IPS-18c (cell line): ENCODE measurements around the gene TLE6.
A peak's percentile ranks its signal among the peaks of the same experiment; 100 is the strongest.

ENCODE experiments used
- H3K4me3 ChIP-seq: 2 replicates; pipeline ENCODE4 v1.7.0; 2013; ENCODE audit warnings: low read depth, mild to moderate bottlenecking, low read length, moderate library complexity; ENCODE audit not compliant: insufficient read depth
- H3K9me3 ChIP-seq: one replicate; pipeline ENCODE4 v1.6.1; 2013; ENCODE audit warnings: mild to moderate bottlenecking, low read length, moderate library complexity; ENCODE audit not compliant: control insufficient read depth, insufficient read depth

TLE6 gene

DNA sequence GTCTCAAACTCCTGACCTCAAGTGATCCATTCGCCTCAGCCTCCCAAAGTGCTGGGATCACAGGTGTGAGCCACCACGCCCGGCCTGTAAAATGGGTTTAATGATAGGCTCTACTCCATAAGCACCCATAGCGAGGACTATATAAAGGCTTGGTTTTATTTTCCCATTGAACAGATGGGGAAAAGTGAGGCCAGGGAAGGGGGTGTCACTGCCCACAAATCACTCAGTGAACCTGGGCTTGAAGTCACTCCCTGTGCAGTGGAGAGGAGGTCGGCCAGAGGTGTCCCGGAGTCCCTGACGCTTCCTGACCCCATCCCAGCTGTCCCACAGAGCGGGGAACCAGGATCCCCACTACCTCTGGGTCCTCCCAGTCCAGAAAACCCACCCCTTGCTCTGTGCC, 36.8 kb downstream of the TLE6 start:
- Histone ChIP-seq H3K4me3 (no peak overlapping the region), H3K9me3 (no peaks in the 10 kb centered on the region)

DNA sequence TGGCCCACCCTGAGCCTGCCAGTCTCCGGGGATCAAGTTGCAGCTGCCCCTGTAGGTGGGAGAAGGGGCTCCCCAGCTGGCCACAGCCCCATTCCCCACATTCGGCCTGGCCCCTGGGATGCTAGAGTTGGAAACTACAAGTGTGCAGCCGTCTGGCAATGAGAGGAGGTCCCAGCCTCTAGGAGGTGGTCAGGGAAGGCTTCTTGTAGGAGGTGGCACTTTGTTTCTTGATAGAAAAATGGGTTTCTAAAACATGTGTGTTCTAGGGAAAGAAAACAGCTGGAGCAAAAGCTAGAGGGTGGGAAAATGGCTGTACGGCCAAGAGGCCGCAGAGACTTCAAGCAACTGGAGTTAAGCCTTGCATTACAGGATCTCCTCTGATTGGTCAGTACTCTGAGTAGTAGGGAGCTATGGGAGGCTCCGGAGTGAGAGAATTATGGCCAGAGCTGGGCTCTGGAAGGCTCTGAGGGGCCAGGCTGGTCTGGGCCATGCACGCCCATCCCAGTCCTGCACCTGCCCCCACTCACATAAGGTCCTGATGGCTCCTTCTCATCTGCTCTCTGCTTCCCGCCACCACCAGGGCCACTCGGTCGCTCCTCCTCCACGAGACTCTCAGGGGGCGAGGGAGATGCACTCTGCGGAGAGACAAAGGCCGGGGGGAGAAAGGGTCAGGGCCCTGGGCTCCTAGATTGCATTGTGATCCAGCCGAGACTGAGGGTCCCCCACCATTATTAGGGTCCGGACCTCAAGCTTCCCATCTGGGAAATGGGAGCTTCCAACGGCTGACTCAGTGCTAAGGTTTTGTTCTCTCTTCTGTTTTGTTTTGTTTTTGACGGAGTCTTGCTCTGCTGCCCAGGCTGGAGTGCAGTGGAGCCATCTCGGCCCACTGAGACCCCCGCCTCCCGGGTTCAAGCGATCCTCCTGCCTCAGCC, 38.0 kb downstream of the TLE6 start:
- Histone ChIP-seq H3K9me3 (no peaks in the 10 kb centered on the region), H3K4me3 (no peak overlapping the region)

GRCh38 chr19:3017923-3018322, 40.6 kb downstream of the TLE6 start:
- Histone ChIP-seq H3K9me3 (no peaks in the 10 kb centered on the region), H3K4me3 (no peak overlapping the region)

GRCh38 chr19:3019211-3019854, 42.0 kb downstream of the TLE6 start:
- H3K4me3 ChIP-seq = no peak overlapping the region
- H3K9me3 ChIP-seq = peaks cover 2% of the 10 kb centered on the region

- peaks cover 2% of the 10 kb centered on the region for H3K9me3 ChIP-seq
These were observed 43.1 kb downstream of the TLE6 start for GRCh38 chr19:3020321-3020960.

DNA sequence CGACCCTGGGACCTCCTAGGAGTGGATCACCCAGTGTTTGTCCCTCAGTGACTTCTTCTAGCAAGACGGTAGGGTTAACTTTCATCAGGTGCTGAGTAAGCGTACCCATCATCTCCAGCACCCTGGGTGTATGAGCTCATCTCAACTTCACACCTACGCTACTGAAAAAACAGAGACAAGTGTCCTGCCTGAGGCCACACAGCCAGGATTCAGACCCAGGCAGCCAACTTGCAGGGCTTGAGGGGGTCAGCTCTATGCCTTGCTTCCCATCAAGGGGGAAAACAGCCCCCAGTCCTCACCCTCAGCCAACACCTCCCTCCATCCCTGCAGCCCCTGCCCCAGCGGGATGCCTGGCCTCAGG, 47.1 kb downstream of the TLE6 start:
- no peak overlapping the region for H3K4me3 ChIP-seq
- H3K9me3 ChIP-seq = peaks cover 2% of the 10 kb centered on the region

More at GRCh38 chr19:3020321-3020960, 43.1 kb downstream of the TLE6 start:
- no peak overlapping the region for H3K4me3 ChIP-seq

GRCh38 chr19:3024870-3025548, 47.6 kb downstream of the TLE6 start:
- peaks cover 2% of the 10 kb centered on the region for H3K9me3 ChIP-seq
- H3K4me3 ChIP-seq = peak overlapping the region; percentile 38; the same call in 1 of the 2 replicates

DNA sequence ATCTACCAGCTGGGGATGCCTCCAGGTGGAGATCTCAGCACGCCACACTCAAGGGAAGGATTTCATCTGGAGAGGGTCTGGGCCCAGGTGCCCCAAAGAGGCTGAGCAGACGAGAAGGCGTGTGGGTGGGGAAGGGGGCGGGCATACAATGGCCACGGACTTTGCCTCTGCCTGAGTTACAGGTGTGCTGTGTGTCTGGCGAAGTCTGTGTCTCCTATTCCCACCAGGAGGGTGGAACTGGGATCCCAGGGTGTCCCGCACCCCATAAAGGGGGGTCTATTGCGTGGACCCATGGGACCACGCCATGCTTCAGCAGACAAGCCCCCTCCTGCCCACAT, 48.2 kb downstream of the TLE6 start:
- no peak overlapping the region for H3K4me3 ChIP-seq

GRCh38 chr19:3026768-3027167, 49.4 kb downstream of the TLE6 start:
- peaks cover 2% of the 10 kb centered on the region for H3K9me3 ChIP-seq

More for the DNA sequence above, 48.2 kb downstream of the TLE6 start:
- H3K9me3 ChIP-seq = peaks cover 2% of the 10 kb centered on the region

GRCh38 chr19:3027292-3027691, 49.9 kb downstream of the TLE6 start:
- peaks cover 2% of the 10 kb centered on the region for H3K9me3 ChIP-seq
- no peak overlapping the region for H3K4me3 ChIP-seq

More at GRCh38 chr19:3026768-3027167, 49.4 kb downstream of the TLE6 start:
- H3K4me3 ChIP-seq = no peak overlapping the region

DNA sequence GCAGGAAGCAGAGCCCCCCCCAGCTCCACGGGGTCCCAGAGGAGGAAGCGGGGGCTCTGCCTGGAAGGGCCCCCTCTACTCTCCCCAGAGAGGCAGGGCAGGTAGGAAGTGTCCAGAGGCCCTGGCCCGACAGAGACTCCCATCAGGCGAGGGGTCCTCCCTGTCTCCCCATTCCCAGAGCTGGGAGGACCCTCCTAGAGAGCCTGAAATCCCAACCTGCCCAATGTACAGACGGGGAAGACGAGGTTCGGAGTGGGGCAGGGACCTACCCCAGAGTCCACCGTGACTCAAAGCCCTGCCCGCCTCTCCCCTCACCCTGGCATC, 50.6 kb downstream of the TLE6 start:
- H3K4me3 ChIP-seq = 0 out of 2 replicates have a peak overlapping the region, but pooled peaks have one; percentile 53
- peaks cover 2% of the 10 kb centered on the region for H3K9me3 ChIP-seq

GRCh38 chr19:3028305-3029064, 51.1 kb downstream of the TLE6 start:
- peak overlapping the region; percentile 53 for H3K4me3 ChIP-seq

DNA sequence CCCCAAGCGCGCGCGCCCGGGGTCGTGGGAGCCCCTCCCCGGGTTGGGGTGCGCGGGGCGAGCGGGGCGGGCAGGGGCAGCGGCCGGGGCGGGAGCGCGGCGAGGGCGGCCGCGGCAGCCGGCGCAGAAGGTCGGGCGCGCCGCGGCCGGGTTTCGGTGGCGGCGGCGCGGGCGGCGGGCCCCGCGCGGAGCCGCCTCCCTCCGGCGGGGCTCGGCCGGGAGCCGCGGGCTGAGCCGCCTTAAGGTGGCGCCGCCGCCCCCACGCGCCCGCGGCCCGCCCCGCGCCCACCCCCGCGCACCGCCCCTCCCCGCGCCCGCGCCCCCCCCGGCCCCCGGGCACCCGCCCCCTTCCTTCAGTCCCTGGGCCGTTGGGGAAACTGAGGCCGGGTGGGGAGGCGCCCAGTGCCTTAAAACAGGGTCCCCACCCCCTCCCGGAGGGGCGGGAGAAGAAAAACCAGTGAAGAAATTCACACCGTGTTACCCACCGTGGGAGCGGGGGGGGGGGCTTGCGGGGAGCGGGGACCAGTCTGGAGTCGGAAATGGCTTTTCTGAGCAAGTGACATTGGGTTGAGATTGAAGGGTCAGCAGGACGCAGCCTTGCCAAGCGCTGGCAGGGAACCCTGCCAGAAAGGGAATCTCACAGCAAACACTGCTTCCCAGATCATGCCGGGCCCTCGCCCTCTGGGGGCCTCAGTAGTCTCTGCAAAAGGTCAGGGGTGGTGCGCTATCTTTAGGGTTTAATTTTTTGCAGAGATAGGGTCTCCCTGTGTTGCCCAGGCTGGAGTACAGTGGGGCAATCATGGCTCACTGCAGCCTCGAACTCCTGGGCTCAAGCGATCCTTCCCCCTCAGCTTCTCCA, 51.9 kb downstream of the TLE6 start, which contains the start of gene TLE2:
Gene TLE2, minus strand, starts transcription at position 216 of the 859 bp plus-strand sequence. CDS start 376 bp downstream, outside the sequence.
- Histone ChIP-seq H3K4me3 (peak within 1 kb of the TSS; percentile 53), H3K9me3 (no peaks in the 10 kb centered on the region)

More at GRCh38 chr19:3028305-3029064, 51.1 kb downstream of the TLE6 start:
- H3K9me3 ChIP-seq = no peaks in the 10 kb centered on the region

DNA sequence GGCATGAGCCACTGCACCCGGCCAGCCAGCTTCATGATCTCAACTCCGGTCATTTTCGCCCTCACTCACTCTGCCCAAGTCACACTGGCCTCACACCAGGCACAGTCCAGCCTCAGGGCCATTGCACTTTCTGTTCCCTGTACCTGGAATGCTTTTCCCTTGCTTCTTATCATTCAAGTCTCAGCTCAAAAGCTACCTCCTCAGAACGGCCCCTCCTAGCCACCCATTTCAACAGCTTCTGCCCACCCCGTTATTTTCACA, 54.2 kb downstream of the TLE6 start:
- no peaks in the 10 kb centered on the region for H3K9me3 ChIP-seq
- H3K4me3 ChIP-seq = no peak overlapping the region

GRCh38 chr19:3033595-3034405, 56.4 kb downstream of the TLE6 start:
- Histone ChIP-seq H3K4me3 (no peak overlapping the region), H3K9me3 (no peaks in the 10 kb centered on the region)

GRCh38 chr19:3034406-3034655, 57.0 kb downstream of the TLE6 start:
- Histone ChIP-seq H3K4me3 (no peak overlapping the region), H3K9me3 (no peaks in the 10 kb centered on the region)
